Activated CD4-positive, alpha-beta T cell treated with anti-CD3 and anti-CD28 coated beads, Interleukin-2, amount 50 U/mL, for 4 hours (primary cell): ENCODE measurements around the gene BUB1B.

Source experiments
- DNase-seq, 2 experiments: peaks; one replicate each; pipeline ENCODE4 v3.0.0-alpha.2; 2020

The BUB1B gene

DNA sequence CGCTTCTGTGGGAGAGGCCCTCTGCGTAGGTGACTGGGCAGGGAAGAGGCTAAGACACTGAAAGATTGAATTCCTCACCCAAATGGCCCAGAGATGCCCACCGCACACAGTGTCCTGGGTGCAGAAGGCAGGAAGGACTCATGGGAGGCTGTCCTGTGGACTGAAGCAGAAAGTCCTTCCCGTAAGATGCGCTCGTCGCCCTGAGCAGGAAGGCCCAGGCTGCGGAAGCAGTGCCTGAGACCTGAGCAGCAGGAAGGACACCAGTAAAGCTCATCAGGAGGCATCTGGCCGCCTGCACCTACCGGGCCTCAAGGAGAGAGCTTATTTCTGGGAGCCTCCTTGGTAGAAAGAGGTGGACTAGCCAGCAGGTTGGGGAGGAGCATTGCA lies 81.3 kb downstream of the BUB1B start:
- no peak for DNase-seq

DNA sequence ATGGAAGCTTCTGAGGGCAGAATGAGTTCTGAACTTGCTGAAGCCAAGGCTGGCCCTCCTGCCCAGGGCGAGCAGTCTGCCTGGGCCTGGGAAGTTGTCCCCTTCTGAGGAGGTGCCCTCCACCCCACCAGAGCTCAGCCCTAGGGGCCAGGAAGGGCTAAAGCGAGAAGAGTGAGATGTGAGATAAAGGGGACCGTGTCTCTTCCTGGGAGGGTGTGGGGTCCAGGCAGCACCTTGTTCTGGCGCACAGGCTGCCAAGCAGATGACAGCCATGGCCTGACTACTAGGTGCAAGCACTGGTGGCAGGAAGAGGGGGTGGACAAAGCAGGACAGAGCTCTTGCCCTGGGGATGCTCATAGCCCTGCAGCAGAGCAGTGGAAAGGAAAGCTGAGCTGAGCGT lies 81.7 kb downstream of the BUB1B start:
- DNase-seq: no peak

DNA sequence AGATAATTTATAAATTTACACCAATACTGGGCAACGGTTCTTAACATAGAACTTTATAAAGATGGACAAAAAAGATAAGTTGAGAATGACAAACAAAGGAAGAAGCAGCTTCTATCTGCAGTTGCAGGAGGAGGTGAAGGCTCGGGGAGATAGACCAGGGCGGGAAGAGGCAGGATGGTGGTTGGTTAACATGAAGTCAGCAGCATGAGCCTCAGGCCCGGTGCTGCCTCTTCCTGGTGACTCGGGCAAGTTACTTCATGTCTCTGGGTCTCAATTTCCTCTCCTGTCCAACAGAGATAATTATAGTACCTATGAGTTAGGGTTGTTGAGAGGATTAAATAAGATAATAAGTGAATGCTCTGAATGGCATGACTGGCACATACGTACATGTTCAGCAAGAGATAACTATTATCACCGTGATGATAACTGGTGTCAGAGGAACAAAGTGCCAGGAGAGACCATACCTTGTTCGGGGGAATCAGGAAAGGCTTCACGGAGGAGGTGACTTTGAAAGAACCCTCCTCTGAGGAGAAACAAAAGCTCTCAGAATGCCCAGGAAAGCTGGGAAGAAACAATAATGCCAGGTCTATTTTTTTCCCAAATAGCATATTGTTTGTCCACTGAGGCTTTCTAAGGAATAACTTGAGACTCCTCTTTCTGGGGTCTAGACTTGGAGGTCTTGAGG lies 82.4 kb downstream of the BUB1B start:
- no peak for DNase-seq

DNA sequence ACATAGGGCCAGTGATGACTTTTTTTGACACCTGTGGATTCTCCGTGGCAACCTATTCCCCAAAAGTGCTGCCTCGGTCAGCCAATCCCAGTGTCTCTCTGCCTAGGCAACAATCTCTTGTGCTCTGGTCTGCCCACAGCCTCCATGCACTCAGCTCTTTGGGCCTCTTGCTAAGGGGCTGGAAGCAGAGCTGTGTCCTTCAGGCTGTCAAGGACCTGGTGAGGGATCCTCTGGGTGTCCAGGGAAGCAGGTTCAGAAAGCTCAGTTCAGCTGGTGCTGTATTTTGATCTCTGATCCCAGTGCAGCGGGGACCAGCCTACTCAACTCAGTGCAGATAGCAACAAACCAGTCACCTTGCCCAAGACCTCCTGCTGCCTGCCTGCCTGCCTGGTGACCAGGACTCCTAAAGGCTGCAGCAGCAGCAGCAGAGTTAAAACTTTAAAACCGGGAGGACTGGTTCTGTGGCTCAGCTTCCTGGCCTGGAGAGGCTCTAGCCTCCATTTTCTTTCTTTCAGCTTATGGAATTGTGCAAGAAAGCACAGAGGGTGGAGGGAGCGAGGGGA lies 84.2 kb downstream of the BUB1B start:
- DNase-seq: no peak

DNA sequence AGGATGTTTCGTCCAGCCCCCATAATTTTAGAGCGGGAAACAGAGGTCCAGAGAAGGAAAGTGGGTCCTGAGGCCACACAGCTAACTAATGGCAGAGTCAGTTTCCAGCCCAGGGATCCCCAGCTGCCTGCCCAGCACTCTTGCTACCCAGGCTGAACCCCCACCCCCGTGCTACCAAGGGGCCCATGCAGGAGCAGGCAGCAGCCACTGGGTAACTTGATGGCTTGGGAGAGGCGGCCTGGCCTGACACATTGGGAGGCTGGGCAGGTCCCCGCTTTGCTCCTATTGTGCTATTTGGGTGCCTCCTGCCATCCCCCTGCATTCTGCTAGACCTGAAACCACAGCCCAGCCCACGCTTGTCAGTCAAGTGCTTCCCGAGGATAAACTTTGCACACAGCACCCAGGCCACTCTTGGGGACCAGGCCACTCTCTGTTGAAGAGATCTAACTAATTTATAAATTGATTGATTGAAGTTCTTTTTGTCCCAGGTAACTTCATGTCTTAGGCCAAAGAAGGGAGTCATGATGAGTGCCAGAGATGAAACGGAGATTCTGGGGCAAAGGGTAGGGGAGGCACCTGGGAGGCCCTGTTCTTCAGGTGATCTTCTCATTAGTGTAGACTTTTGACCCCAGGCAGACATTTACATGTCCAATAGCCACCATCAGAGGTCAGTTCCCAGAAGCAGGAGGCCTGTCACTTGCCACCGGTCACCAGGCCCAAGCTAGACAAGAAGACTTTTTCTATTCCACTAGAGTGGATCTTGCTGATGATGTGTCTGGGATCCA lies 85.0 kb downstream of the BUB1B start:
- DNase-seq: no peak

DNA sequence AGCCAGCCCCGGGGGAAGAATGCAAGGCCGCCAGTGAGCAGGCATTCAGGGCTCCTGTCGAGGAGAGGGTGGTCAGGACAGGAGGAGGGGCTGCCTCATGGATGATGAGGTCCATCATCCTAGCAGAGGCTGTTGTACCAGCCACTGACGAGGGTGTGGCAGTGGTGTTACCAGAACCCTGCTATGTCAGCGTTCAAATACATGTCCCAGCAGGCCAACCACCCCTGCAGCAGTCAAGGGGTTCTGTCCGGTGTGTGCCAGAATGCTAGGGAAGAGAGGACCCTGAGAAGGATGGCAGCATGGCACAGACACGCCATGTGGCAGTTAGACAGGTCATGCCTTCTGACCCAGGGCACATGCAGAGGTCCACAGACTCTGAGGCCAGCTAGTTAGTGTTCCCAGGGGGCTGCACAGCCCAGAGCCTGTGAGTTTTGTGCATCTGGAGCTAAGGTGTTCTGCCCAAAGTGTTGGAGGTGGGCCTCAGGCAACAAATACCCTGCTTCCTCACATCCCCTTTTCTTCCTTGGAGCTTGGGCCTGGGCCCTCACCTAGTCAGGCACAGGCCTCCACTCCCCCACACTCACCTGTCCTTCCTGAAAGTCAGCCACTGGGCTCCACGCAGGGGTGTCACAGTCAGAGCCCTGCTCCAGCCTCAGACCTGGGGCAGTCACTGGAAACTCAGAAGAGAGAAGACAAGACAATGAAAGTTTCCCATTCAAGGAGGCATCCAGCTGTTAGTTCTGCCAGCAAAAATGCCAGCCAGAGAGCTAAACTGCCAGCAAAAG lies 85.8 kb downstream of the BUB1B start:
- DNase-seq: no peak

DNA sequence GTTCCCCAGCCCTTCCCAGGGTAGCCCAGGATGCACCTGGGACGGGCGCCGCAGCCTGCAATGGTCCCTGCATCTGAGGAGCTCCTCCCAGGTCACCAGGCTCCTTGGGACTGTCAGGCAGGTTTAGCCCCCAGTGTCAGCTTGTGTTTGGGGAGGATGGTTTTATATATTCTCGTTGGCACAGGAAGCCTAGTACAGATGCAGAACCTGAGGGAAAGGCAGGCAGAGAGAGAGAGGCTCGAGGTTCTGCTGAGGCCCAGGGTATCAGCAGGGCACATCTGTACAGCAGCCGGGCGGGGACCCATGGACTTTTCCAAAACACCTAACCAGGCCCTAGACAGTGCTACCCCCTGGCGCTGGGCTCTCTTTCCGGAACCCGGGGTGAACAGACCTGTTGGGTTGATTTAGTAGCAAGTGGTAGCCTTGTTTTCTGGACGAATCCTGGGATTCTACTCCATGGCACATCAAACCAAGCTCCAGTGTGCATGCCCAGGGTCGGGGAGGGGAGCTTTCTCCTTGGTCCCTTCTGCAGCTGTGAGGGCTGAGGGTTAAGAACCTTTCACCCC lies 86.6 kb downstream of the BUB1B start:
- DNase-seq: no peak

DNA sequence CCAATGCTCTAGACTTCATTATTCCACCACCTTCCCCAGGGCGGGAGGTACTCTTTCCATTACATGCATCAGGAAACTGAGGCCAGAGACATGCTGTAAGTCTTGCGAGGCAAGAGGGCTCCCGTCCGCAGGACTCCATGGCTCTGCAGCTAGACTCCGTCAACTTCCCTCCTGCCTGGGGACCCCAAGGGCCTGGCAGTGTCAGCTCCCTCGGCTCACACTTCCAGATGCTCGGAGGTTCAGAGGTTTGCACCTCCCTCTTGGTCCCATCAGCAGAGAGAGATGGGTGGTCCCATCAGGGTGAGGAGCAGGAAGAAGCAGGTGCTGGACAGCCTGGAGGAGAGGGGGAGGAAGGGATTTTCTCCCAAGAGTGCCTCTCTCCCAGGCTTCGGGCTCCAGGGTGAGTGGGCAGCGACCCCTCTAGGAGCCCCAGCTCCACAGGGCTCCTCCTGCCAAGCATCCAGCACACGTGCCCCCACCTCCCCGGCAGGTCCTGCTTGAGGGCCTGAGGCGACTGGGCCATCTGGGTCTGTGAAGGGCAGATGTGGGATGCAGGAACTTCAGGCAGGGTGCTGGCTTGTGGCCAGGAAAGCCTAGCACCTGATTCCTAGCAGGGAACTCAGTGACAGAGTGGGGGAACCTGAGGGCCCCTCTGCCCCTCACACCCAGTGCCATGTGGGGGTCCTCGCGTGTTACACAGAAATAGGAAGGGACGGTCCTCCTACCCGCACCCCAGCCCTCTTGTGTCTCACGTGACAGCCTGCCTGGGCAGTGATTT lies 87.3 kb downstream of the BUB1B start:
- DNase-seq: no peak

DNA sequence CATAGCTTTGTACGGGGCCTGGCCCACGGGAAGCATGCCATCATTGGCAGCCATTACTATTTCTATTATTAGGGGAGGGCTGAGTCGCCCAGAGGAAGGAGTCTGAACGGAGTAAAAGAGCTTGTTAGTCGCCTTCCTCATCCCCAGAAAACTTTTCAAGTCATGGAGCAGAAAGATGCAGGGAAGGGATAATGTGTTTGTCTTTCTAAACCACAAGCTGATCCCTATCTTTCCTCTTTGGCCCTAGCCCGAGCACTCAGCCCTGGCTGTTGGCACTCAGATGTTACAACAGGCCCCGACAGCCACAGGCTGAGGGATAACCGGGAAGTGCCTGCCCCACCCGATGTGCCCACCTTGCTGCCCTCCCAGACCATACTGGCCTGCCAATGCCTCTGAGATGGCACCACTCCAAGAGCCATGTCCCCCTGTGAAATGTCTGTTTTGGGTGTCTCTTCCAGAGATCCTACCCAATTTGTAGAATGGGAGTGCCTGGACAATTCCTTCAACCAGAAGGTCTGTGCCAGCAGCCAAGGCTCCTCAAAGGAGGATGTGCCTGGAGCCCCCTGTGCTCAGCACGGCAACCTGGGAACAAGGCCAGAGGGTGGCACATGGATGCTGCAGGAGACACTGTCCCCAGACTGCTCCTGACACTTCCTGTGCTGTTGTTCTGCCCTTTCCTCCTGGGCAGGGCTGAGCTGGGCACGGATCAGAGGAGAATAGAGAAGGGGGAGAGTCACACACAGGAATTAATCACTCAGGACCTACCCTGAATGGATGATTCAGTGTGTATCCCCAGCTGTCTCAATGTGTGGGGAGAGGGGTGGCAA lies 88.8 kb downstream of the BUB1B start:
- no peak for DNase-seq

DNA sequence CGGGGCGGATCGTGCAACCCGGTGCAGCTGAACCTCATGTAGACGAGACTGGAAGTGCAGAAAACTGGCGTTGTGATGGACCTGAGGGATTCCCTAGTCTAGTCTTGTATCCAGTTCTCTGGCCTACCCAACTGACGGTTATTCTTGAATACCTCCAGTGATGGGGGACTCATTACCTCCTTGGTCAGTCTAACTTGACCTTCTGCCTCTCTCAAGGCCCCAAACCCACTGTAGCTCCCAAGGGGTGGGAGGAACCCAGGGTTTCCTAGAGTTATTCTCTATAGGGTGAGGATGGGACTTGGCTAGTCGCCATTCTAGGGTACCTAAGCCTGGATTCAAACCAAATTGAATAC lies 89.4 kb downstream of the BUB1B start:
- no peak for DNase-seq

DNA sequence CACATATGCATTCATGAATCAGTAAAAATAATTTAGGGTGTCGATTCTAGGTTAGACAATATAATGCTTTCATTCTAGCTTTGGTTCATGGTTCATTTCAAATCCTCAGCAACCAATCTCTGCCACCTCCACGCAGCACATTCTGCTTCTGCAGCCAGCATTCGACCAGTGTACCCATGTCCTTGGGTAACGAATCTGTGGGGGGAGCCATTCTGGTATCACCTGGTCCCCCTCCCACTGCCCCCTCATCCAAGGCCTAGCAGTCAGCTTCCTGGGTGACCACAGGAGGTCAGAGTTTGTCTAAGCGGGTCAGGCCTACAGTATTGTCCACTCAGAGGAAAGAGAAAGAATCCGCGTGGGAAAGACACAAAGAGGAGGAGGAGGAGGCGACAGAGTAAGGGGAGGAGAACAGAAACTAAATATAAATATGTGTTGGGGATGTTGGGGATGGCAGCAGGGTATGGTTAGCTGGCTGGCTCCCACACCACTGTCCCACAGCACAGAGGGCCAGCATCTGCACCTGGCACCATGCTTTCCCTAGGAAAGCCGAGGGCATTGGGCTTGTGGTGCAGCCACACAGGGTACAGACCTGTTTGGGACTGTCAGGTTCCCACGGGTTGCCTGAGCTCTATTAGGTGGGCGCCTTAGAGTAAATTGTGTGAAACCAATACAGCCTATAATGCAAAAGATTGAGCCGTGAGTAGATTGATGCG lies 90.1 kb downstream of the BUB1B start:
- no peak for DNase-seq

DNA sequence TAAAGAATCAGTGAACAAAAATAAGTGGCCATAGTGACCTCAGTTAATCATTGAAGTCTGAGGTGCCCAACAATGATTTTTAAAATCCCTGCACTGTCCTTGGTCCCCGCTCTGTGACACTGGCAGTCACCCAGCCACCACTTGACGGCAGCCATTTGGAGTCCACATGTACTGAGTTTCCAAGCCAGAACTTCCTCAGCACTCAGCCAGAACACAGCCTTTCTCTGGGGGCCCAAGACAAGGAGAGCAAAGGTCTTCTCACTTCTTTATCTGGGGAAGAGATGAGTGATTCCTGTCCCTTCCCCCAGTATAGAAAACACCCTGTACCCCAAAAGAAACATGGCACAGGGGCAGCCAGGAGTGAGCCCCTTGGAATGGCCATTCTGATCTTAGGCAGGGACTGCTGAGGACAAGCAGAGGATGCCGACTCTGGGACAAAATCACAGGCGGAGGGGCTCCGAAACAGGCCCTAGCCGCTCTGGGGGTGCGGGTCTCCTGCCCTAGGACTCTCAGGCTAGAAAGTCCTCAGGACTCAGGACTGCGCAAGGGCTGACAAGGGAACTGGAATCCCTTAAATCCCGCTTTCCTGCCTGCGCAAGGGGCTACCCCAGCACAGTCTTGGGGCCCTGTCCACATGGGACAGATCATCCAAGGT lies 90.7 kb downstream of the BUB1B start:
- no peak for DNase-seq

DNA sequence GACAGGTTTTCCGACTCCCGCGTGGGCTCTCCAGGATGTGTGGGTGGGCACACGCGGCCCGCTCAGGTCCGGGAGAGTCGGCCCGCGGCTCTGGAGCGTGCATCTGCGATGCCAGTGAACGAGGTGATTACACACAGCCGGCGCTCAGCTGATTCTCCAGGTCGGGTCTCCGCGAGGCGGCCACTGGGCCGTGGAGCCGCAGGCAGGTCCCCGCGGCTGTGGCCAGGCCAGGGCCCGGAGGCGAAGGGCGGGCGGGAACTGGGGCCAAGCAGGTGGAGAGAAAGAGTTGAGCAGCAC lies 91.2 kb downstream of the BUB1B start:
- no peak for DNase-seq

DNA sequence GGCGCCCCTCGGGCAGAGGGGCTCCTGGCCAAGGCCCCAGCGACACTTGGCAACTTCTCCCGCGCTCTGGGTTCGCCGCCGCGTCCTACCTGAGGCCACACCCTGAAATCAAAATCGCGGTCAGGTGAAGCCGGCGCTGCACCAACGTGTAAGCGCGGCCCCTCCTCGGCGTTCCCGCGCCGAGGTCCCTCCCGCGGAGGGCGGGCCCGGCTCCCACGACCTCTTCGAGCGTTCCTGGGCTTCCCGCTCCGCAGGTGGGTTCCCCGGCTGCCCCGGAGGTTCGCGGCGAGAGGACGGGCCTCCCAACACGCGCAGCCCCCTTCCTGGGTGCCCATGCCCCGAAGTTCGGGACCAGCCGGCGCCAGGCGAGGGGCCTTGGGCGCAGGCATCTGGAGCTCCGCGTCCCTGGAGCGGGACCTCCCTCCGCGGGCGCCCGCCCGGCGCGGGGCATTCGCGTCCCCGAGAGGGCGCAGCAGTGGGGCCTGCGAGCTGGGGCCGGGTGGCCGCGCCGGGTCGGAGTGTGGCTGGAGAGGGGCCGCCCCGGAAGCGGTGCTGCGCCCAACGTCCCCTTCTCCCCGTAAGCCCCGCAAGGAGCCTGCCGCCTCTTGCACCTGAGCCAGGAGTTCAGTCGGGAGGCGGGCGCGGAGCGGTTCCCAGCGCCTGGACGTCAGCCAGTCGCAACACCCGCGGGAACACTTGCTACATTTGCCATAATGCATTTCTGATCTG lies 91.7 kb downstream of the BUB1B start:
- DNase-seq: no peak

DNA sequence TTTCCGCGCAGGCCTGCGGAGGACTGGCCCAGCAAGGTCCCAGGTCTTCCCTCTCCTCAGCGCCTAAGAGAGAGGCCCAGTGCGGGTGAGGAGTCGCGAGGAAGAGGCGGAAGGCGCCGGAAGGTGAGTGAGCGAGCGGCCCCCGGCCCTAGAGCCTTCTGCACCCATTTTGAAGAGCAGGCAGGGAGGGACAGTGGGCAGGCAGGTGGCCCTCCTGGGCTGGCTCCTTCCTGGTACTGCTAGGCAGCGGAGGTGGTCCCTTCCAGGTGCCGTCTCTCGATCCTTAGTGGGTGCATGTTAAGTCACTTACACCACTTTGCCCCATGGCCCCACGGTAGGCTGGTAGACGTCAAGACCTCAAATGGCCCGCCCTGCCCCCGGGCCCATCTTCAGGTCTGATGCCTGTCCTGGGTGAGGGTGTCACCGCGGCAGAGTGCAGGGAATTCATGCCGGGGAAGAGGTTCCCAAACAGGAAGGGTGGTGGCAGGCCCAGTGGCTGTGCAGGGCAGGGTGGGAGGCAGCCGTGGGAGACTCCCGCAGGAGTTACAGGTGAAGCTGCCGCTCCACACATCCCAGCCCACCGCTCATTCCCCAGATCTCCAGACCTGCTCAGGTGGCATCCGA lies 92.4 kb downstream of the BUB1B start:
- DNase-seq: no peak

DNA sequence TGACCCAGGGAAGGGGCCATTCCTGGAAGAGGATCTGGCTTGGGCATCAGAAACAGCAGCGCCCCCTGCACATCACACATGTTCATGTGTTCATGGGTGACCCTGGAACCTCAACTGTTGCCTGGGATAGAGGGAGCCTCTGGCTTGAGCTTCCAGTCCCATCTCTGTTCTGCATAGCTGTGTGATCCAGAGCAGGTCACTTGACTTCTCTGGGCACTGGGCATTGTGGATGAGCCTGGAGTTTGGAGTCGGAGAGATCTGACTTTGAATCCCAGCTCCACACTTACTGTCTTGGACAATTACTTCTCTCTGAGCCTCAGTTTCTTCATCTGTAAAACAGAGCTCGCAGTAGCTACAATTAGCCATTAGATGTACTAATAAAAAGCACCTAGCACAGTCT lies 93.6 kb downstream of the BUB1B start:
- no peak for DNase-seq

DNA sequence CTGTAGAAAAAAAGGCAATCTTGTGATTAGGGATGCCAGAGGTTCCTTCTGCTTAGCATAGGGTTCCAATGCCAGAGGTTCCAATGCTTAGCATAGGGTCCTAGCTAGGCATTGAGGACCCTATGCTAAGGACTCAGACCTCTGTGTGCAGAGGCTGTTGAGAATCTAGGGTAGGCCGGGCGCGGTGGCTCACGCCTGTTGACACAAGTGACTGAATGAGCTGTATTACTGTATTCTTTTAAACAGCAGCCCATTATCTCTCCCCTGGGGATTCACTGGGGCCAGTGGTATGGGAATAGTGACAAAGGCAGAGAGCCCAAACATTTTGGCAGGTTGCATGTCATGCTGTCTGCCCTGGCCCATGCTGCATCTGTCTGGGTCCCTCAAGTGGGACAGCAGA lies 94.2 kb downstream of the BUB1B start:
- no peak for DNase-seq

DNA sequence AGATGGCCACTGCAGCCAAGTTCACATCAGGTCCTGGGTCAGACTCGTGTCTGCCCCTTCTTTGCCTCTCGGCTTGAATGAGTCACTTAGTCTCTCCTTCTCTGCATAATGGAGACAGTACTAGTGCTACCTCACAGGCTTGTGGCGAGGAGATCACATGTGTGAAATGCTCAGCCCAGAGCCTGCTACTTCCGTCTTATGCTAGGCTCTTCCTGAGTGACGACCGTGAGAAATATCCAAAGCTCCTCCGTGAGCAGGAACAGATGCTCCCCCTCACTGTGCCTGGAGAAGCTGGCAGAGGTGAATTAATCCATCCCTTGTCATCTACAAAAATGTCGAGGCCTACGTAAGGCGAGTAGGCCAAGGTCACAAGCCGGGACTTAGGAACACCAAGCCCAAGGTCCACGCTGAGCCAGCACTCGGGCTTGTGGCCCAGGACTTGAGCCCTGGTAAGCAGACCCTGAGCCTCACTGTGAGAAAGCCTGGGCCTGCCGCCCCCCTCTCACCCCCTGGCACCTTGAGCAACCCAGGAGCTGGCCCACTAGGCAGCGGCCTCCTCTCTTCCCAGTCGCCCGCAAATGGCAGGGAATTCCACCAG lies 95.9 kb downstream of the BUB1B start:
- DNase-seq: no peak
